GM12875 (cell line): Measurements from ENCODE around the gene BEST3.

Source experiments
- H3K4me3 ChIP-seq: one replicate; pipeline ENCODE4 v1.5.1; 2011; ENCODE audit warnings: low read depth, low read length, control low read depth
- CTCF ChIP-seq: IDR thresholded peaks from 2 replicates; pipeline ENCODE4 v1.5.1; 2011; ENCODE audit warnings: low read depth, mild to moderate bottlenecking, control low read depth, inconsistent platforms, low read length, moderate library complexity, borderline replicate concordance; ENCODE audit not compliant: insufficient read depth

The BEST3 gene

GRCh38 chr12:69703146-69703642, 4.1 kb upstream of the BEST3 start:
- no peak for TF ChIP-seq CTCF
- no peak overlapping the region for H3K4me3 ChIP-seq

DNA sequence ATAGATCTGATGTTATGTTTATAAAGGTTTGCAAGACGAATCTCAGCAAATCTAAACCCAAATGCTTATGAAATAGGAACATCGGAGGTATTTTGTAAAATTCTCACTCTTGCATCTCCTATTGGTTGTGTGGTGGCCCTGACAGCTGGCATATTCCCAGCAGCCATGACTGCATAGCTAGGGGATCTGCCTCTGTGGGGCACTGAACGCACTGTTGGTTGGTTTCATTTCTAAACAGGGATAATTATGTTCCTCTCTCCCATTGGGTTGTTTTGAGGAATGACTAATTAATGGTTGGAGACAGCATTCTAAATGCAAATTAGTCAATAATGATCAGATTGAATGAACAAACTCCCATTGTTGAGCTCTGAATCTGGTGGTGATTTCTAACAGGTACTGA, 2.7 kb upstream of the BEST3 start:
- no peak for TF ChIP-seq CTCF
- no peak overlapping the region for H3K4me3 ChIP-seq

- no peak for TF ChIP-seq CTCF
- no peak overlapping the region for H3K4me3 ChIP-seq
Measured at GRCh38 chr12:69698054-69698453, 1.0 kb downstream of the BEST3 start.

GRCh38 chr12:69694123-69694522, 5.0 kb downstream of the BEST3 start:
- no peak for TF ChIP-seq CTCF
- no peak overlapping the region for H3K4me3 ChIP-seq

DNA sequence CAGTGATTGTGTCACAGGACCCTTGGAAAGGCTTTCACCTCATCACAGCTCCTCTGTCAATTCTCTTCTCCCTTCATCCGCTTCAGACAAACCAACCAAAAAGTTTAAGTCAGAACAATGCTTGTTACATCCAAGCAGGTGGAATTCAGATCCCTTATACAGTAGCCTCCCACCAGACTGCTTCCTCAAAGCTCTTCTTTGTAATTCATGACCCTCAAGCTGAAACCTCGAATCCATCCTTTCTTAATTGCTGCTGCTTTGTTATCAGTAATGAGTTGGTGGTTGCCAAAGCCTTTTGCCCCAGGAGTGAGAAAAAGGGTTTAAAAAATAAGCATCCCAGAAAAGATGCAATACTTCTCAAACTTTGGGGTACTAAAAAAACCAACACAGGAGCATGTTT, 9.5 kb downstream of the BEST3 start:
- no peak overlapping the region for H3K4me3 ChIP-seq
- no peak for TF ChIP-seq CTCF

- no peak overlapping the region for H3K4me3 ChIP-seq
Measured at GRCh38 chr12:69688471-69689427, 10.4 kb downstream of the BEST3 start.

More at GRCh38 chr12:69688471-69689427, 10.4 kb downstream of the BEST3 start:
- no peak for TF ChIP-seq CTCF
